Activated T-helper 9 cell treated with anti-CD3 and anti-CD28 coated beads, Interleukin-2, amount 50 U/mL, for 16 hours (primary cell): Measurements from ENCODE around the gene SPDYE16.
"Not testable (repeated sequence)": the region's sequence is repeated elsewhere in the genome, so short reads cannot be mapped to it uniquely, and the experiment has no call there.

Experiments
- DNase-seq: peaks from one replicate; pipeline ENCODE4 v3.0.0-alpha.2; 2020; ENCODE audit warnings: low read depth

The SPDYE16 gene

GRCh38 chr7:76504351-76505167 lies 38.5 kb downstream of the SPDYE16 start:
- DNase-seq, result not testable (repeated sequence)

GRCh38 chr7:76503244-76503643 lies 39.9 kb downstream of the SPDYE16 start:
- not testable (repeated sequence) for DNase-seq

GRCh38 chr7:76502836-76503235 lies 40.3 kb downstream of the SPDYE16 start:
- DNase-seq, result not testable (repeated sequence)

GRCh38 chr7:76502224-76502623 lies 40.9 kb downstream of the SPDYE16 start:
- DNase-seq, result not testable (repeated sequence)

GRCh38 chr7:76499924-76500241 lies 43.2 kb downstream of the SPDYE16 start:
- DNase-seq, result not testable (repeated sequence)

GRCh38 chr7:76499201-76499923 lies 43.7 kb downstream of the SPDYE16 start:
- DNase-seq, result not testable (repeated sequence)

- not testable (repeated sequence) for DNase-seq
These were observed 44.4 kb downstream of the SPDYE16 start for GRCh38 chr7:76498583-76499200.

GRCh38 chr7:76497918-76498582 lies 45.0 kb downstream of the SPDYE16 start:
- not testable (repeated sequence) for DNase-seq

- not testable (repeated sequence) for DNase-seq
These were observed 47.4 kb downstream of the SPDYE16 start for GRCh38 chr7:76495717-76496116.

GRCh38 chr7:76492139-76492538 lies 51.0 kb downstream of the SPDYE16 start:
- not testable (repeated sequence) for DNase-seq

- DNase-seq, result not testable (repeated sequence)
These were observed 55.1 kb downstream of the SPDYE16 start for GRCh38 chr7:76487969-76488368.

- DNase-seq, result not testable (repeated sequence)
These were observed 56.5 kb downstream of the SPDYE16 start for GRCh38 chr7:76486618-76487017.

- not testable (repeated sequence) for DNase-seq
These were observed 57.1 kb downstream of the SPDYE16 start for GRCh38 chr7:76485822-76486610.

GRCh38 chr7:76484456-76484855 lies 58.6 kb downstream of the SPDYE16 start:
- not testable (repeated sequence) for DNase-seq

- DNase-seq, result not testable (repeated sequence)
These were observed 60.0 kb downstream of the SPDYE16 start for GRCh38 chr7:76483081-76483480.

GRCh38 chr7:76482660-76483059 lies 60.4 kb downstream of the SPDYE16 start:
- not testable (repeated sequence) for DNase-seq
